ENCODE data around the gene KDM7A. TPM values are rescaled to one million over a fixed set of nuclear protein-coding genes. Genes with fewer than 3 reads are reported as not detected.

KDM7A gene
- total and polyA plus RNA-seq, 10 of the 15 experiments (the other 5 are each of a cell fraction or from before 2014, with no cell fraction given) = 0.07 to 0.96 (median 0.74) TPM

DNA sequence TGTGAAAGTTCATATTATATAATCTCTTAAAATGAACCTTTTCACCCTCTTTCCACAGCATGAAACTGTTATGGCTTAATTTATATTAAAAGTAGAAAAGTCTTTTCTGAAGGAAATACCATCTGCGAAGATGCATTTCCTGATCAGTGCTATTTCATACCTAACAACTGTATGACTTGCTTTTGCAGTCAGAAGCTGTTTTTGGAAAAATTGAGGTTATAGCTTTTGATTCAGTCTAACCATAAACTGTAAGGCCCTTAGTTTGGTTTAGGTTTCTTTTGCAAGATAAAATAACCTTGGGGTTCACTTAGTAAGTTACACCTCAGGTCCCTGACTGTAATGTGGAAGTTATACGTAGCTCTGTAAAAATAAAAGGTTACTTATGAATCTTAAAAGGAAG is 91.3 kb downstream of the KDM7A start:
- no peak for FAIRE-seq
- POLR2A ChIA-PET = interaction anchor here (0.7 to 1.0 kb wide), 2 partner anchors 31 to 92 kb away, joined by 3 read pairs; no protein-coding TSS in a partner anchor
- H3K27ac ChIP-seq (ENCODE audit: control insufficient read depth, insufficient read depth) = no peak overlapping the region
- intact Hi-C loops (cut with micrococcal nuclease; ENCODE audit: unreplicated experiment) = loop anchor here (1.0 kb wide), 1 partner anchor 23 kb away; the partner anchor contains the start of gene PARP12
- 0 out of 2 replicates have a peak overlapping the region, but pooled peaks have one; percentile 3 for H3K4me2 ChIP-seq (ENCODE audit: control insufficient read depth, insufficient read depth)
- peaks cover 0 to under 1% of the 10 kb centered on the region in 2 experiments; a peak in 2 of 4 replicates for H3K27me3 ChIP-seq (replicated peaks in 1 of 2; ENCODE audit: control insufficient read depth in 2 of 2, insufficient read depth in 2 of 2, low read length in 1 of 2)
- TF ChIP-seq MTA2 (IDR thresholded peaks at IDR 0.05; ENCODE audit: low read depth) = no peak
- no peak for TF ChIP-seq IKZF2 (IDR thresholded peaks at IDR 0.05)
- no peak for TF ChIP-seq FOS (IDR thresholded peaks at IDR 0.05; ENCODE audit: borderline replicate concordance, extremely low read depth, insufficient read length)
- no peak for TF ChIP-seq SUZ12 (IDR thresholded peaks at IDR 0.05; ENCODE audit: unreplicated experiment)
- TF ChIP-seq, protein P1, sequence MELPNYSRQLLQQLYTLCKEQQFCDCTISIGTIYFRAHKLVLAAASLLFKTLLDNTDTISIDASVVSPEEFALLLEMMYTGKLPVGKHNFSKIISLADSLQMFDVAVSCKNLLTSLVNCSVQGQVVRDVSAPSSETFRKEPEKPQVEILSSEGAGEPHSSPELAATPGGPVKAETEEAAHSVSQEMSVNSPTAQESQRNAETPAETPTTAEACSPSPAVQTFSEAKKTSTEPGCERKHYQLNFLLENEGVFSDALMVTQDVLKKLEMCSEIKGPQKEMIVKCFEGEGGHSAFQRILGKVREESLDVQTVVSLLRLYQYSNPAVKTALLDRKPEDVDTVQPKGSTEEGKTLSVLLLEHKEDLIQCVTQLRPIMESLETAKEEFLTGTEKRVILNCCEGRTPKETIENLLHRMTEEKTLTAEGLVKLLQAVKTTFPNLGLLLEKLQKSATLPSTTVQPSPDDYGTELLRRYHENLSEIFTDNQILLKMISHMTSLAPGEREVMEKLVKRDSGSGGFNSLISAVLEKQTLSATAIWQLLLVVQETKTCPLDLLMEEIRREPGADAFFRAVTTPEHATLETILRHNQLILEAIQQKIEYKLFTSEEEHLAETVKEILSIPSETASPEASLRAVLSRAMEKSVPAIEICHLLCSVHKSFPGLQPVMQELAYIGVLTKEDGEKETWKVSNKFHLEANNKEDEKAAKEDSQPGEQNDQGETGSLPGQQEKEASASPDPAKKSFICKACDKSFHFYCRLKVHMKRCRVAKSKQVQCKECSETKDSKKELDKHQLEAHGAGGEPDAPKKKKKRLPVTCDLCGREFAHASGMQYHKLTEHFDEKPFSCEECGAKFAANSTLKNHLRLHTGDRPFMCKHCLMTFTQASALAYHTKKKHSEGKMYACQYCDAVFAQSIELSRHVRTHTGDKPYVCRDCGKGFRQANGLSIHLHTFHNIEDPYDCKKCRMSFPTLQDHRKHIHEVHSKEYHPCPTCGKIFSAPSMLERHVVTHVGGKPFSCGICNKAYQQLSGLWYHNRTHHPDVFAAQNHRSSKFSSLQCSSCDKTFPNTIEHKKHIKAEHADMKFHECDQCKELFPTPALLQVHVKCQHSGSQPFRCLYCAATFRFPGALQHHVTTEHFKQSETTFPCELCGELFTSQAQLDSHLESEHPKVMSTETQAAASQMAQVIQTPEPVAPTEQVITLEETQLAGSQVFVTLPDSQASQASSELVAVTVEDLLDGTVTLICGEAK (IDR thresholded peaks at IDR 0.05; ENCODE audit: borderline replicate concordance) = no peak
- TF ChIP-seq, protein P2, sequence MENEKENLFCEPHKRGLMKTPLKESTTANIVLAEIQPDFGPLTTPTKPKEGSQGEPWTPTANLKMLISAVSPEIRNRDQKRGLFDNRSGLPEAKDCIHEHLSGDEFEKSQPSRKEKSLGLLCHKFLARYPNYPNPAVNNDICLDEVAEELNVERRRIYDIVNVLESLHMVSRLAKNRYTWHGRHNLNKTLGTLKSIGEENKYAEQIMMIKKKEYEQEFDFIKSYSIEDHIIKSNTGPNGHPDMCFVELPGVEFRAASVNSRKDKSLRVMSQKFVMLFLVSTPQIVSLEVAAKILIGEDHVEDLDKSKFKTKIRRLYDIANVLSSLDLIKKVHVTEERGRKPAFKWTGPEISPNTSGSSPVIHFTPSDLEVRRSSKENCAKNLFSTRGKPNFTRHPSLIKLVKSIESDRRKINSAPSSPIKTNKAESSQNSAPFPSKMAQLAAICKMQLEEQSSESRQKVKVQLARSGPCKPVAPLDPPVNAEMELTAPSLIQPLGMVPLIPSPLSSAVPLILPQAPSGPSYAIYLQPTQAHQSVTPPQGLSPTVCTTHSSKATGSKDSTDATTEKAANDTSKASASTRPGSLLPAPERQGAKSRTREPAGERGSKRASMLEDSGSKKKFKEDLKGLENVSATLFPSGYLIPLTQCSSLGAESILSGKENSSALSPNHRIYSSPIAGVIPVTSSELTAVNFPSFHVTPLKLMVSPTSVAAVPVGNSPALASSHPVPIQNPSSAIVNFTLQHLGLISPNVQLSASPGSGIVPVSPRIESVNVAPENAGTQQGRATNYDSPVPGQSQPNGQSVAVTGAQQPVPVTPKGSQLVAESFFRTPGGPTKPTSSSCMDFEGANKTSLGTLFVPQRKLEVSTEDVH (IDR thresholded peaks at IDR 0.05; ENCODE audit: low read depth, partially characterized antibody) = no peak
- no peak for TF ChIP-seq KAT2A (conservative IDR thresholded peaks at IDR 0.05; ENCODE audit: control insufficient read depth, low read depth, low read length)
- TF ChIP-seq JUNB (IDR thresholded peaks at IDR 0.05) = no peak
- peaks cover 15% of the 10 kb centered on the region for H3K4me1 ChIP-seq (ENCODE audit: control insufficient read depth, insufficient read depth, low read length)
- no peak overlapping the region for H3K4me3 ChIP-seq
- SMC1A ChIA-PET (ENCODE audit: uncharacterized antibody, unreplicated experiment) = interaction anchor here (0.9 to 1.4 kb wide), 5 partner anchors 12 to 53 kb away, joined by 3 read pairs; no protein-coding TSS in a partner anchor
- H4K20me1 ChIP-seq (ENCODE audit: control insufficient read depth, insufficient read depth) = no peaks in the 10 kb centered on the region
- DNase-seq (ENCODE audit: low read depth, low spot score) = no peak
- no peak overlapping the region for H3K9ac ChIP-seq (ENCODE audit: control insufficient read depth, insufficient read depth, low read length)
- RAD21 ChIA-PET (ENCODE audit: unreplicated experiment) = interaction anchor here (1.3 kb wide), 1 partner anchor 23 kb away, joined by 3 read pairs; the partner anchor contains the start of gene PARP12
- 45% methylated on average over 2 of the region's 2 CpGs for WGBS (ENCODE audit: insufficient coverage, insufficient replicate concordance, low lambda C conversion rate, missing lambda C conversion rate)
- H2AFZ ChIP-seq (ENCODE audit: control insufficient read depth, low read depth, low read length) = no peak overlapping the region
- no peaks in the 10 kb centered on the region for H3K79me2 ChIP-seq (ENCODE audit: control insufficient read depth, insufficient read depth, low read length)
- ATAC-seq = no peak
- BruUV-seq (replicated peaks) = no TSS peak
- CTCF ChIA-PET = interaction anchor here (1.3 kb wide), 1 partner anchor 31 kb away, joined by 3 read pairs; no protein-coding TSS in a partner anchor
- in situ Hi-C loops (cut with MboI) = no loop called here
- H3K36me3 ChIP-seq (ENCODE audit: control insufficient read depth in 2 of 2, insufficient read depth in 2 of 2, low read length in 1 of 2) = no peaks in the 10 kb centered on the region
- H3K9me3 ChIP-seq (replicated peaks; ENCODE audit: control insufficient read depth, insufficient read depth, low read length) = no peaks in the 10 kb centered on the region

Measured in GM12878 (cell line).